Mucosa of stomach (tissue), 1 donor: ENCODE data around the gene IGSF9B.

ENCODE experiments used
- H3K27me3 ChIP-seq: one replicate; pipeline ENCODE4 v1.7.0; 2013; ENCODE audit warnings: mild to moderate bottlenecking, low read length; ENCODE audit not compliant: control insufficient read depth, insufficient read depth
- H3K36me3 ChIP-seq: one replicate; pipeline ENCODE4 v1.7.0; 2013; ENCODE audit warnings: low read length; ENCODE audit not compliant: control insufficient read depth, insufficient read depth
- H3K4me1 ChIP-seq: one replicate; pipeline ENCODE4 v1.7.0; 2013; ENCODE audit warnings: mild to moderate bottlenecking, low read length; ENCODE audit not compliant: control insufficient read depth, insufficient read depth
- H3K4me3 ChIP-seq: one replicate; pipeline ENCODE4 v1.7.0; 2013; ENCODE audit warnings: low read length
- H3K9ac ChIP-seq: one replicate; pipeline ENCODE4 v1.7.0; 2013; ENCODE audit warnings: mild to moderate bottlenecking, low read length, moderate library complexity
- H3K9me3 ChIP-seq: one replicate; pipeline ENCODE4 v1.7.0; 2013; ENCODE audit warnings: mild to moderate bottlenecking, low read length, moderate library complexity; ENCODE audit not compliant: control insufficient read depth
- donor health status: Pancreatic carcinoma.

Gene IGSF9B

DNA sequence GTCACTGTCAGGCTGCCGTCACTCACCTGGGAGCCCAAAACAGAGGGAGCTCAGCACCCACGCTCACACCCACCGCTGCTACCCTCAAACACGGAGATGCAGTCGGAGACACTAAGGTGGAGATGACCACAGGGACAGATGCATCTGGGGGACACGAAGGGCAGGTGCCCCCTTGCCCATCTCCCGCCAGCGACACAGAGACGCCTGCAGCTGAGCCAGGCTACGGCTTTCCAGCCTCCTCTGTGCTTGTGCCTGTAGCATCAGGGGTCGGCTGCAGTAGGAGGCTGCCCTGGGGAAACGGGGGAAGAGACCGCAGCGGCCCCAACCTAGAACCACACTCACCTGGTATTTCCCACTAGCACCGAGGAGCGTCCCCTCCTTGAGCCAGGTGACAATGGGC is 19.3 kb downstream of the IGSF9B start:
- no peak overlapping the region for H3K4me3 ChIP-seq
- no peaks in the 10 kb centered on the region for H3K9me3 ChIP-seq
- H3K36me3 ChIP-seq: no peaks in the 10 kb centered on the region
- H3K9ac ChIP-seq: no peak overlapping the region
- peaks cover 11% of the 10 kb centered on the region for H3K4me1 ChIP-seq
- no peaks in the 10 kb centered on the region for H3K27me3 ChIP-seq

DNA sequence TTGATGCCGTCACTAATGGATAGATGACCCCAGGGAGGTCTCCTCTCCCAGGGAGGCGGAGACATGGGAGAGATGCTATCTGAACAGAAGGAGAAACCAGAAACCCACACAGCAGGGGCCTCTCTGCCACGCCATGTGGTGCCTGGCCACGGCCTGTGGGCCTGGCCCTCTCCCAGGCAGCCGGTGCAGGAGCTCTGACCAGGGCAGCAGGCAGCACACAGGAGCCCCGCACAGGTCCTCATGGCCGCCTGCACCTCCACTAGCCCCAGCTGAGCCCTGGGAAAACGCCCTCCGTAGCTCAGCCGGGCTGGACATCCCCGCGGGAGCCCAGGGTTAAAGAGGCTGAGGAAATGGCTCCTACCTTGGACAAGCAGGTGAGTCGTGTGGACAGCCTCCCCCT is 19.8 kb downstream of the IGSF9B start:
- no peaks in the 10 kb centered on the region for H3K27me3 ChIP-seq
- H3K4me3 ChIP-seq: no peak overlapping the region
- H3K9me3 ChIP-seq: no peaks in the 10 kb centered on the region
- H3K4me1 ChIP-seq: peaks cover 11% of the 10 kb centered on the region
- H3K36me3 ChIP-seq: no peaks in the 10 kb centered on the region
- H3K9ac ChIP-seq: no peak overlapping the region

DNA sequence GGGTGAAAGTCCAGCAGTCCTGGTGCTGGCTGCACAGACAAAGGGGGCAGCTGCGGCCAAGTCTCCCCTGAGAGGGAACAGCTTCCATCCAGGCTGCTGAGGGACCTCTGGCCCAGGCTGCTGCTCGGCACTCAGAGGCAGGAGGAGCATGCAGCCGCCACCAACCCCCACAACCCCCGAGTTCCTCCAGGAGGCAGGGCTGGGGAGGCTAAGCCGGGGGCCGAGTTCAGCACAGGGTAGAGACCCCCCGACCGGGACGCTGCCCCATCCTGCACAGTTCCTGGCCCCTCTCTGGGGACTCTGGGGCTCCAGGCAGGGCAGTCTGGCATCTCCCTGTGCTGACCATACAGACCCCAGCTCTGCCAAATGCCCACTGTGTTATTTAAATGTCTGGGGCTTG is 20.2 kb downstream of the IGSF9B start:
- Histone ChIP-seq H3K36me3 (no peaks in the 10 kb centered on the region), H3K27me3 (no peaks in the 10 kb centered on the region), H3K9me3 (no peaks in the 10 kb centered on the region), H3K4me1 (peaks cover 11% of the 10 kb centered on the region), H3K4me3 (no peak overlapping the region), H3K9ac (no peak overlapping the region)

DNA sequence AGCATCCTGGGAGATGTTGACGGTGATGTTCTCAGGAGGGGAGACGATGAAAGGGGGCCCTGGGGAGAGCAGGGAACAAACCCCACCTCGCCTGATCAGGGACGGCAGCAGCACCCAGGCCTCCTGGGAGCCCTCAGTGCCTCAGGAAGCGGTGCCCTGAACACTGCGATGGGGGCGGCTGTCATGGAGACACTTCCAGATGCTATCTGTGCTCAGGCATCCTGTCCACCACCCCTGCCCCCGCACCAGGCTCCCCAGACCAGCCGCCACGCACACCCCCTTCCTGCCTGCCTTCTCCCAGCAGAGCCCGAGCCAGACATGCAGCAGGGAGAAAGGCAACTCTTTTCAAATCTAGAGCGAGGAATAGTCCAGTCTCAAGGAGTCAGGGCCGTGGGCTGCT is 20.6 kb downstream of the IGSF9B start:
- Histone ChIP-seq H3K36me3 (no peaks in the 10 kb centered on the region), H3K4me1 (peaks cover 11% of the 10 kb centered on the region), H3K4me3 (no peak overlapping the region), H3K27me3 (no peaks in the 10 kb centered on the region), H3K9me3 (no peaks in the 10 kb centered on the region), H3K9ac (no peak overlapping the region)

DNA sequence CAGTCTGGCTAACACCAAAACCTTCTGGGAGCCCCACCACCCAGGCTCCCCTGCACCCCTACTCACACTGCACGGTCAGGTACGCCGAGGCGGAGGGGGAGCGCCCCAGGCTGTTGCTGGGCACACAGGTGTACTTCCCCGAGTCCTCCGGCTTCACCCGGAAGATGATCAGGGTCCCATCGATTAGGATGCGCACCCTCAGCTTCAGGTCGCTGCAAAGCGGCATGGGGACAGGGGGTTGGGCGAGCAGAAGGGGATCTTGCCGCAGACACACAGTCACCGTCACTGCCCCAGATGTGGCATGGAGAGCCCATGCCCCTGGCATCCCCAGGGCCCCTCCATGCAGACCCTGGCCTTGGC is 21.2 kb downstream of the IGSF9B start:
- H3K4me3 ChIP-seq: no peak overlapping the region
- H3K4me1 ChIP-seq: peaks cover 11% of the 10 kb centered on the region
- no peak overlapping the region for H3K9ac ChIP-seq
- H3K27me3 ChIP-seq: no peaks in the 10 kb centered on the region
- no peaks in the 10 kb centered on the region for H3K36me3 ChIP-seq
- no peaks in the 10 kb centered on the region for H3K9me3 ChIP-seq

- peaks cover 11% of the 10 kb centered on the region for H3K4me1 ChIP-seq
- no peak overlapping the region for H3K9ac ChIP-seq
- H3K27me3 ChIP-seq: no peaks in the 10 kb centered on the region
- H3K9me3 ChIP-seq: no peaks in the 10 kb centered on the region
- H3K36me3 ChIP-seq: no peaks in the 10 kb centered on the region
- H3K4me3 ChIP-seq: no peak overlapping the region
Measured at GRCh38 chr11:133934599-133935550, 21.9 kb downstream of the IGSF9B start.

DNA sequence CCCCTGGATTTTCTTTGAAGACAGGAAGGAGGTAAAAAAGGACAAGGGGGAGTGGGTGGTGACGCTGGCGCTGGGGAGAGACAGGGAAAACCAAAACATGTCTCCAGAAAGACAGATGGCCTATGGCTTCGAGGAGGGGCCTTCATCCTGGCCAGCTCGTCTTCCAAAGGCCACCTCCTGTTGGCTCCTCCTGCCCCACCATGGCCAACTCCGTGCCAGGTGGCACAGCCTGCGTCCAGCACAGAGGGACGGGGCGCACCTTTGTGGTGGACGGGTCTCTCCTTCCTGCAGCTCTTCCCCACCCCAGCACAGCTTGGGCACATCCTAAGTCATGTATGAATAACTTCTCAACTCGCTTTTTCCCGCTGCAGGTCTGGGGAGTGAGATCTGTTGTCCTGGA is 22.7 kb downstream of the IGSF9B start:
- no peaks in the 10 kb centered on the region for H3K27me3 ChIP-seq
- no peaks in the 10 kb centered on the region for H3K9me3 ChIP-seq
- peaks cover 11% of the 10 kb centered on the region for H3K4me1 ChIP-seq
- no peak overlapping the region for H3K4me3 ChIP-seq
- H3K9ac ChIP-seq: no peak overlapping the region
- H3K36me3 ChIP-seq: no peaks in the 10 kb centered on the region

DNA sequence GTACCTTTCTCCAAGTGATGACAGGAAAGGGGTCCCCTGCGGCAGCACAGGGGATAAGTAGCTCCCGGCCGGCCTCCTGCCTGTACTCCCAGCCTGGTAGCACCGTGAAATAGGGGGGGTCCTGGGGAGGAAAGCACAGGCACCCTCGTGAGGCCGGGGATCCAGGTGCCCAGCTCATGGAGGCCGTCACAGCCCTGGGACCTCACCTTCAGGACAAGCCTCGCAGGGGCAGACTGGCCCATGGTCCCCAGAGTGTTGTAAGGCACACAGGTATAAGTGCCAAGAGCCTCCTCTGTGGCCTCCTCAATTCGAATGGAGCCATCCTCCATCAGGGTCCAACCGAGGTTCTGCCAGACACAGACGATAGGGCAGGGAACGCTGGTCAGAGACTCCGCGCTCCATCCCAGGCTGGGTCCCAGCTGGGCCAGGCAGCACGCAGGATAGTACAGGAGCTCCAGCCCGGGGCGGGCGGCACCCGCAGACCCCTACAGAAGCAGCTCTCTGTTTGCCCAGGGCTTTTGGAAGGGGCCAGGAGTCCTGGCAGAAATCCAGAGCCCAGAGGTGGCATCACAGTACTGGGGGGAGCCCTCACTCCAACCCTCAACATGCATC is 25.2 kb downstream of the IGSF9B start:
- no peaks in the 10 kb centered on the region for H3K36me3 ChIP-seq
- peaks cover 26% of the 10 kb centered on the region for H3K4me1 ChIP-seq
- H3K4me3 ChIP-seq: no peak overlapping the region
- H3K27me3 ChIP-seq: no peaks in the 10 kb centered on the region
- no peak overlapping the region for H3K9ac ChIP-seq
- H3K9me3 ChIP-seq: no peaks in the 10 kb centered on the region

DNA sequence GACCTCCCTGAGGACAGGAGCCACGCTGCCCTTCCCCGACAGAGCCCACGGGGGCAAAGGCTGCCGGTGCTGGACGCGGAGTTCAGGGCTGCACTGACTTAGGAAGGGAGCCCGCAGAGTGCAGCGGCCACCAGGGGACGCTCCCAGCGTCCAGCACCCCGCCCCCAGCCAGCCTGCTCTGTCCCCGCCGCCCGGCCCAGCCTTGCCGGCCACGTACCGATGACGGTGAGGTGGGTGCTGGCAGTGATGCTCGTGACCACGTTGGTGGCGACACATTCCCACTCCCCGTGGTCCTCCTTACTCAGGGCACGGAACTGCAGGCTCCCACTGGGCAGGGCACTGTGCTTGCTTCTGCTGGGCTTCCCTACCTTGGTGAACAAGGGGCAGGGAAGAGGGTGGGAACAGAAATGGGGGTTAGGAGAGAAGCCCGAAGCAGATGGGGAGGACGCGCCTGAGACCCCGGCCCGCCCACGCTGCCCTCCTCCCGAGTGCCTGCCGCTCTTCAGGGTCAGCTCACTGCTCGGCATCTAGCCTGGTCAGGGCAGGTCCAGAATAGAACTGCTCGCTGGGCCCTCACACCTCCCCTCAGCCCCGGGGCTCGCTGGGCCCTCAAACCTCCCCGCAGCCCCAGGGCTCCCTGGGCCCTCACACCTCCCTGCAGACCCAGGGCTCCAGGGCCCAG is 25.9 kb downstream of the IGSF9B start:
- H3K27me3 ChIP-seq: no peaks in the 10 kb centered on the region
- no peak overlapping the region for H3K9ac ChIP-seq
- no peaks in the 10 kb centered on the region for H3K36me3 ChIP-seq
- no peaks in the 10 kb centered on the region for H3K9me3 ChIP-seq
- peaks cover 26% of the 10 kb centered on the region for H3K4me1 ChIP-seq
- no peak overlapping the region for H3K4me3 ChIP-seq

DNA sequence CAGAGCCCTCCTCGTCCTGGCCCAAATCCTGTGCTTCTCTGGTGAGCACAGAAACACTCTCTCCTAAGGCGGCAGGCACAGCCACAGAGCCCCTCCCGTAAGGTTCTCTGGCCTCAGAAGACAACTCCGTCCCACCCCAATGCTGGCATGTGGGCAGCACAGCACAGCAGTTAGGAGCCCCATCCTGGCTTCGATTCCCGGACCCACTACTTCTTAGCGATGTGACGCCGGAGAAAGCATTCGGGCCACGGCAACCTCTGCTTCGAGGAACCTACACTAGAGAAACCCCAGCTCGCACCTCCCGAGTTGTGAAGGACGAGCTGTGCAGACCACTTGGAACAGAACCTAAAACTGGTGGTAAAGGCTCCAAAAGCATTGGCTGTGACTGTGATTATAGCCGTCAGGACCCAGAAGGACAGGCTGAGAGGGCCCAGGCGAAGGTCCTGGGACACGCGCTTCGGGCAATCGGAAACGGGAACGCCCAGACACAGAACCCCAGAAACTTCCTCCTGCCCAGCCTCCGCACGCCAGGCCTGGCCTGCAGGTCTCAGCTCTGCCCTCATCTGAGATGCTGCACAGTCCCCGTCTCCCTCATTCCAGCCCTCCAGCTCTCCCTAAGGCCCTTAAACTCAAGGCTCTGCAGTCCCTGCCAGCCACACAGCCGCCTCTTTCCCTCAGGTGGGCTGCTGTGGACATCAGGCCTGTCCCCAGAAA is 26.6 kb downstream of the IGSF9B start:
- no peak overlapping the region for H3K4me3 ChIP-seq
- no peak overlapping the region for H3K9ac ChIP-seq
- H3K36me3 ChIP-seq: no peaks in the 10 kb centered on the region
- no peaks in the 10 kb centered on the region for H3K27me3 ChIP-seq
- peaks cover 25% of the 10 kb centered on the region for H3K4me1 ChIP-seq
- H3K9me3 ChIP-seq: no peaks in the 10 kb centered on the region

DNA sequence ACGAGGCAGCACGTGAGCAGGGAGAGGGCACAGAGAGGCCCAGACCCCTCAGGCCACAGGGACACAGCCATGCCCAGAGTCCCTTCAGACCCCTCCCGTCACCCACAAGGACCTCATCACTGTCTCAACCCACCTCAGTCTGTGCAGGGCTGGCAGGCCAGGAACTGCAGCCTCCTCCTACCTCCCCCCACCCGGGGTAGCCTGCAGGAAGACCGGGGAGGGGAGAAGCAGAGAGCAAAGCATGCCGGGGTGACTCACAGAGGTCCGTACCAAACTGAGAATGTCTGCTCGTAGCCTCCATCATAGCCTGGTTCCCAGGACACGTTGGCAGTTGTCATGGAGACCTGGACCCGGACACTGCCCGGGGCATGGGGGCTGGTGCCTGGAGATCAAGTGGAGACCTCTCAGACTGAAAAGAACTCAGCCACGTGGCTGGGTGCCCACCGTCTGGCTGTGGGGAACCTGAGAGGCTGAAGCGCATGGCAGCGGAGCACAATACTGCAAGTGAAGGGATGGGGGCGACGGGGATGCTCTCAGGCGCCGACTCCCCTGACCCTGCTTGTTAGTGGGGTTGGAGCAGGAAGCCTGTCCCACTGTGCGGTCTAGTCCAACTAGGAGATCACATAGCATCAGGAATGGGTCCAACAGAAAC is 27.2 kb downstream of the IGSF9B start:
- no peaks in the 10 kb centered on the region for H3K9me3 ChIP-seq
- no peak overlapping the region for H3K4me3 ChIP-seq
- no peak overlapping the region for H3K9ac ChIP-seq
- H3K36me3 ChIP-seq: no peaks in the 10 kb centered on the region
- H3K4me1 ChIP-seq: peaks cover 18% of the 10 kb centered on the region
- H3K27me3 ChIP-seq: no peaks in the 10 kb centered on the region
